IMR-90 (cell line): ENCODE measurements around the gene DHX57. TPM values are rescaled to one million over a fixed set of nuclear protein-coding genes. Genes with fewer than 3 reads are reported as not detected.

Experiments
- ATAC-seq: fragments of 200-7000 bp; cut with Tn5 transposase; 2 replicates; pipeline ENCODE4 v1.9.1; 2020; ENCODE audit warnings: low read depth, mild to moderate bottlenecking, moderate library complexity
- BruUV-seq: library from RNA; stranded (reverse); fragments of 400-500 nt; replicated peaks from 2 replicates; lab custom pipeline; 2021; lab: Mats Ljungman, UMichigan
- CTCF ChIA-PET: fragments of 300-600 bp; formaldehyde crosslinking; extraction: SDS; loops from one replicate; lab custom pipeline; 2021; ENCODE audit warnings: antibody characterized with exemption; lab: Yijun Ruan, JAX
- POLR2A ChIA-PET: fragments of 300-600 bp; sonication (Branson Sonifier 250); formaldehyde crosslinking; loops from one replicate; lab custom pipeline; 2022; ENCODE audit warnings: antibody characterized with exemption; ENCODE audit not compliant: unreplicated experiment; lab: Charles Lee
- DNase-seq: peaks from one replicate; pipeline ENCODE4 v3.0.0; 2013
- H2AFZ ChIP-seq: replicated peaks from 2 replicates; pipeline ENCODE3; 2013; ENCODE audit warnings: low read length, mild to moderate bottlenecking; ENCODE audit not compliant: poor library complexity
- H2AK5ac ChIP-seq: 2 replicates; pipeline ENCODE4 v1.6.1; 2013; ENCODE audit warnings: low read depth, low read length, inconsistent platforms
- H2AK9ac ChIP-seq: replicated peaks from 2 replicates; pipeline ENCODE3; 2013; ENCODE audit warnings: mild to moderate bottlenecking, low read depth, low read length, moderate library complexity; ENCODE audit not compliant: poor library complexity
- H2BK120ac ChIP-seq: 2 replicates; pipeline ENCODE4 v1.6.1; 2013; ENCODE audit warnings: low read depth, low read length, inconsistent platforms
- H2BK15ac ChIP-seq: 3 replicates; pipeline ENCODE4 v1.6.1; 2013; ENCODE audit warnings: low read depth, low read length, inconsistent platforms
- H2BK20ac ChIP-seq: 2 replicates; pipeline ENCODE4 v1.6.1; 2013; ENCODE audit warnings: low read depth, mild to moderate bottlenecking, inconsistent platforms, low read length, moderate library complexity
- H2BK5ac ChIP-seq: 2 replicates; pipeline ENCODE4 v1.6.1; 2013; ENCODE audit warnings: mild to moderate bottlenecking, low read depth, low read length, inconsistent platforms; ENCODE audit not compliant: poor library complexity, severe bottlenecking
- H3K14ac ChIP-seq: replicated peaks from 2 replicates; pipeline ENCODE4 v1.6.1; 2013; ENCODE audit warnings: low read depth, low read length, inconsistent platforms
- H3K18ac ChIP-seq: 2 replicates; pipeline ENCODE4 v1.6.1; 2013; ENCODE audit warnings: low read depth, low read length, control low read depth
- H3K23ac ChIP-seq: 2 replicates; pipeline ENCODE4 v1.6.1; 2013; ENCODE audit warnings: low read depth, low read length, inconsistent platforms
- H3K27ac ChIP-seq: 2 replicates; pipeline ENCODE4 v1.5.1; 2013; ENCODE audit warnings: mild to moderate bottlenecking, control low read depth, low read length; ENCODE audit not compliant: insufficient read depth
- H3K27me3 ChIP-seq: 2 replicates; pipeline ENCODE4 v1.6.1; 2013; ENCODE audit warnings: low read length; ENCODE audit not compliant: control insufficient read depth, insufficient read depth
- H3K36me3 ChIP-seq: 2 replicates; pipeline ENCODE4 v1.6.1; 2013; ENCODE audit warnings: low read length, mixed read lengths; ENCODE audit not compliant: control insufficient read depth, insufficient read depth
- H3K4ac ChIP-seq: 2 replicates; pipeline ENCODE4 v1.6.1; 2013; ENCODE audit warnings: low read depth, low read length, inconsistent platforms
- H3K4me1 ChIP-seq: 2 replicates; pipeline ENCODE4 v1.6.1; 2013; ENCODE audit warnings: low read length, mixed read lengths; ENCODE audit not compliant: control insufficient read depth, insufficient read depth
- H3K4me2 ChIP-seq: 2 replicates; pipeline ENCODE4 v1.6.1; 2013; ENCODE audit warnings: low read depth, mild to moderate bottlenecking, control low read depth, low read length, moderate library complexity
- H3K4me3 ChIP-seq: 2 replicates; pipeline ENCODE4 v1.5.1; 2013; ENCODE audit warnings: low read depth, mild to moderate bottlenecking, control low read depth, low read length, moderate library complexity; ENCODE audit not compliant: insufficient read depth
- H3K56ac ChIP-seq: 2 replicates; pipeline ENCODE4 v1.6.1; 2013; ENCODE audit warnings: low read length, inconsistent platforms; ENCODE audit not compliant: insufficient read depth; ENCODE audit errors: extremely low read depth
- H3K79me1 ChIP-seq, 2 experiments: 2 replicates each; pipeline ENCODE4 v1.6.1; 2013; ENCODE audit warnings: low read length in 2 of 2, inconsistent platforms in 1 of 2, low read depth in 1 of 2
- H3K9ac ChIP-seq: 2 replicates; pipeline ENCODE4 v1.6.1; 2013; ENCODE audit warnings: low read depth, low read length, control low read depth
- H3K9me1 ChIP-seq: 2 replicates; pipeline ENCODE4 v1.6.1; 2013; ENCODE audit warnings: low read length, inconsistent platforms; ENCODE audit not compliant: insufficient read depth
- H3K9me3 ChIP-seq: 2 replicates; pipeline ENCODE4 v1.6.1; 2013; ENCODE audit warnings: low read length; ENCODE audit not compliant: control insufficient read depth, insufficient read depth
- H4K20me1 ChIP-seq: 2 replicates; pipeline ENCODE4 v1.6.1; 2013; ENCODE audit warnings: low read length, inconsistent platforms; ENCODE audit not compliant: insufficient read depth
- H4K5ac ChIP-seq: 2 replicates; pipeline ENCODE4 v1.6.1; 2013; ENCODE audit warnings: mild to moderate bottlenecking, low read depth, low read length, control low read depth
- H4K8ac ChIP-seq, 2 experiments: 2 replicates each; pipeline ENCODE4 v1.6.1; 2013; ENCODE audit warnings: low read depth in 2 of 2, low read length in 2 of 2, control low read depth in 1 of 2, inconsistent platforms in 1 of 2
- H4K91ac ChIP-seq: 2 replicates; pipeline ENCODE4 v1.6.1; 2013; ENCODE audit warnings: low read depth, low read length, inconsistent platforms; ENCODE audit not compliant: insufficient read depth
- CEBPB ChIP-seq: IDR thresholded peaks from 2 replicates; pipeline ENCODE4 v1.6.1; 2012; ENCODE audit warnings: low read depth, low read length, improper control_type of control experiment
- CHD1 ChIP-seq: IDR thresholded peaks from 2 replicates; pipeline ENCODE4 v1.6.1; 2012; ENCODE audit warnings: low read depth, low read length, improper control_type of control experiment
- RAD21 ChIP-seq: IDR thresholded peaks from 2 replicates; pipeline ENCODE4 v1.6.1; 2012; ENCODE audit warnings: low read length, improper control_type of control experiment
- RCOR1 ChIP-seq: IDR thresholded peaks from 2 replicates; pipeline ENCODE4 v1.6.1; 2012; ENCODE audit warnings: mild to moderate bottlenecking, low read length, improper control_type of control experiment; ENCODE audit not compliant: insufficient replicate concordance
- SMC3 ChIP-seq: fragments of 150-350 bp; IDR thresholded peaks from 2 replicates; pipeline ENCODE4 v1.6.1; 2016; ENCODE audit warnings: low read depth, mild to moderate bottlenecking, antibody characterized with exemption, low read length, moderate library complexity
- WGBS, 2 experiments: methylation state at CpG; one replicate each; pipeline versions ENCODE4 v1.1.5 to v1.1.7; 2013; ENCODE audit warnings: missing lambda C conversion rate in 2 of 2; ENCODE audit not compliant: insufficient read length in 1 of 2; ENCODE audit errors: extremely low coverage in 2 of 2; 5-methylcytosine and 5-hydroxymethylcytosine counted together
- dilution Hi-C: fragments of 300-500 bp; cut with HindIII; formaldehyde crosslinking; loops from one replicate; pipeline ENCODE4 v1.14.3; 2018; ENCODE audit warnings: low sequenced_read_pairs; ENCODE audit not compliant: unreplicated experiment
- in situ Hi-C: fragments of 300-500 bp; cut with MboI; formaldehyde crosslinking; loops from 3 replicates; pipeline ENCODE4 v1.14.3; 2019; ENCODE audit warnings: low sequenced_read_pairs, inconsistent platforms, mixed read lengths
- intact Hi-C: fragments of 100-400 bp; cut with micrococcal nuclease; formaldehyde crosslinking; loops from 2 replicates; pipeline ENCODE4 v1.10.0; 2022
- polyA plus RNA-seq, 3 experiments: library from polyadenylated mRNA; depleted of rRNA; stranded (reverse); fragments of >200 nt; gene quantifications; 2 replicates each; pipeline ENCODE4 v1.2.3, GENCODE V29; 2012; ENCODE audit warnings: low replicate concordance in 1 of 3
- total RNA-seq: library from RNA; depleted of rRNA; stranded (reverse); fragments of >200 nt; gene quantifications from 2 replicates; pipeline ENCODE4 v1.2.3, GENCODE V29; 2012
- TF ChIP-seq, protein P1 (sequence below): fragments of 150-350 bp; IDR thresholded peaks from 2 replicates; pipeline ENCODE4 v1.6.1; 2017; ENCODE audit warnings: mild to moderate bottlenecking, antibody characterized with exemption, low read length, low read depth
- TF ChIP-seq, protein P2 (sequence below): fragments of 150-350 bp; IDR thresholded peaks from 2 replicates; pipeline ENCODE4 v1.6.1; 2016; ENCODE audit warnings: low read depth, mild to moderate bottlenecking, low read length, moderate library complexity, borderline replicate concordance

The DHX57 gene
- total and polyA plus RNA-seq, 2 of the 4 experiments (the other 2 are of a cell fraction), result 9.5 to 24.4 TPM

DNA sequence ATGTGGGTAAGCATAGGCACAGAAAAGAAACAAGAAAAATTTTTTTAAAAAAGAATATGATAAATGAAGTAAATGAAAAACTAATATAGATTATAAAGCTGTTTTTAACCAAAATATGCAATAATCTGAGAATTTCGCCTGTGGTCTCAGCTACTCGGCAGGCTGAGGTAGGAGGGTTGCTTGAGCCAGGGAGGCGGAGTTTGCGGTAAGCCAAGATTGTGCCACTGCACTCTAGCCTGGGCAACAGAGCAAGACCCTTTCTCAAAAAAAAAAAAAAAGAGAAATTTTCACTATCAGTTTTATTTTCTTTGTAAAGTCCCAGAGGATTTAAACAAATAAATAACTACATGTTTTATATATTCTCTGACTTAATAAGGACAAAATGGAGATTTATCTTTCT, 47.3 kb downstream of the DHX57 start:
- ATAC-seq (no peak), DNase-seq (no peak)
- no peak overlapping the region for H3K9ac ChIP-seq
- no peak overlapping the region for H3K4me3 ChIP-seq
- peaks cover 1% of the 10 kb centered on the region for H3K4me1 ChIP-seq
- H3K56ac ChIP-seq, result peak overlapping the region; percentile 5; the same call in 1 of the 2 replicates
- H3K14ac ChIP-seq, result no peak overlapping the region
- H3K9me1 ChIP-seq, result no peaks in the 10 kb centered on the region
- no TSS peak for BruUV-seq
- no peaks in the 10 kb centered on the region for H4K20me1 ChIP-seq
- H2BK5ac ChIP-seq, result no peak overlapping the region
- H4K8ac ChIP-seq, result no peak overlapping the region
- in situ Hi-C loops (no loop called here), dilution Hi-C loops (no loop called here), intact Hi-C loops (no loop called here)
- no peak overlapping the region; the same call in 1 of the 2 replicates for H2AK5ac ChIP-seq
- H3K27ac ChIP-seq, result no peak overlapping the region
- ChIA-PET CTCF (interaction anchor here (0.6 to 1.5 kb wide), 3 partner anchors 10 to 740 kb away, joined by 3 to 5 read pairs (median 4); no protein-coding TSS in a partner anchor), POLR2A (interaction anchor here (0.6 kb wide), 2 partner anchors 12 to 77 kb away, joined by 3 read pairs; partner anchors contain the start of gene SRSF7)
- no peak overlapping the region for H4K5ac ChIP-seq
- H3K27me3 ChIP-seq, result no peaks in the 10 kb centered on the region
- H4K91ac ChIP-seq, result no peak overlapping the region
- no peak overlapping the region for H2BK120ac ChIP-seq
- H3K18ac ChIP-seq, result no peak overlapping the region
- no peaks in the 10 kb centered on the region for H3K79me1 ChIP-seq
- no peaks in the 10 kb centered on the region for H3K9me3 ChIP-seq
- no CpG with 5 or more reads among the region's 4 CpGs for WGBS, 2 experiments
- H2AFZ ChIP-seq, result no peak overlapping the region
- no peak overlapping the region for H2BK20ac ChIP-seq
- no peak overlapping the region for H3K4ac ChIP-seq
- TF ChIP-seq RCOR1 (no peak), SMC3 (no peak), CHD1 (no peak), CEBPB (no peak), RAD21 (no peak)
- TF ChIP-seq, protein P1, sequence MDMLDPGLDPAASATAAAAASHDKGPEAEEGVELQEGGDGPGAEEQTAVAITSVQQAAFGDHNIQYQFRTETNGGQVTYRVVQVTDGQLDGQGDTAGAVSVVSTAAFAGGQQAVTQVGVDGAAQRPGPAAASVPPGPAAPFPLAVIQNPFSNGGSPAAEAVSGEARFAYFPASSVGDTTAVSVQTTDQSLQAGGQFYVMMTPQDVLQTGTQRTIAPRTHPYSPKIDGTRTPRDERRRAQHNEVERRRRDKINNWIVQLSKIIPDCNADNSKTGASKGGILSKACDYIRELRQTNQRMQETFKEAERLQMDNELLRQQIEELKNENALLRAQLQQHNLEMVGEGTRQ, result no peak
- TF ChIP-seq, protein P2, sequence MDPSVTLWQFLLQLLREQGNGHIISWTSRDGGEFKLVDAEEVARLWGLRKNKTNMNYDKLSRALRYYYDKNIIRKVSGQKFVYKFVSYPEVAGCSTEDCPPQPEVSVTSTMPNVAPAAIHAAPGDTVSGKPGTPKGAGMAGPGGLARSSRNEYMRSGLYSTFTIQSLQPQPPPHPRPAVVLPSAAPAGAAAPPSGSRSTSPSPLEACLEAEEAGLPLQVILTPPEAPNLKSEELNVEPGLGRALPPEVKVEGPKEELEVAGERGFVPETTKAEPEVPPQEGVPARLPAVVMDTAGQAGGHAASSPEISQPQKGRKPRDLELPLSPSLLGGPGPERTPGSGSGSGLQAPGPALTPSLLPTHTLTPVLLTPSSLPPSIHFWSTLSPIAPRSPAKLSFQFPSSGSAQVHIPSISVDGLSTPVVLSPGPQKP, result no peak
- peaks cover 8% of the 10 kb centered on the region for H3K36me3 ChIP-seq
- no peak overlapping the region for H3K23ac ChIP-seq
- H2BK15ac ChIP-seq, result no peak overlapping the region; the same call in 2 of the 3 replicates
- no peak overlapping the region for H2AK9ac ChIP-seq
- H3K4me2 ChIP-seq, result no peak overlapping the region
